C4-2B (cell line): ENCODE measurements around the gene LGSN.
"Not testable (repeated sequence)": the region's sequence is repeated elsewhere in the genome, so short reads cannot be mapped to it uniquely, and the experiment has no call there.

Experiments used
- H3K27ac ChIP-seq: fragments of 450-650 bp; 2 replicates; pipeline ENCODE4 v1.5.1; 2017
- CTCF ChIP-seq: fragments of 450-650 bp; conservative IDR thresholded peaks from 2 replicates; pipeline ENCODE4 v1.5.1; 2017; ENCODE audit warnings: mild to moderate bottlenecking
- ZFX ChIP-seq: fragments of 450-650 bp; IDR thresholded peaks from 2 replicates; pipeline ENCODE4 v1.6.1; 2017

The LGSN gene

GRCh38 chr6:63263444-63263843, 56.3 kb downstream of the LGSN start:
- H3K27ac ChIP-seq = no peak overlapping the region

DNA sequence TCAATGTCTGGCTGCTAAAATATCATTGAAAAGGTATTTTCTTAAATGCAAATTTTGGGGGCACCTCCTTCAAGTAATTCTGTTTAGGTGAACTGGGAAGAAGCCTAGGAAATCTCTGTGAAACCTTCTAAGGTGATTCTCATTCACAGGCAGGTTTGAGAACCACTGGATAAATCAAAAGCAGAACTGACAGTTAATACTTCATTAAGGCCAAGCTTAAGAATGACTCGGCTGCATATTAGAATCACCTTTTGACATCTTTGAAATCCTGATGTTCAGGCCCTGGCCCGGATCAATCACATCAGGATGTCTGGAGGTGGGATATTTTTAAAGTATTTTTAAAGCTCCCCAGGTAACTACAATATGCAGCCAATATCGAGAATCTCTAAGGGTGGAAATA, 58.0 kb downstream of the LGSN start:
- TF ChIP-seq CTCF = no peak
- TF ChIP-seq ZFX = no peak
- no peak overlapping the region for H3K27ac ChIP-seq

More at GRCh38 chr6:63263444-63263843, 56.3 kb downstream of the LGSN start:
- TF ChIP-seq ZFX = no peak
- TF ChIP-seq CTCF = no peak

DNA sequence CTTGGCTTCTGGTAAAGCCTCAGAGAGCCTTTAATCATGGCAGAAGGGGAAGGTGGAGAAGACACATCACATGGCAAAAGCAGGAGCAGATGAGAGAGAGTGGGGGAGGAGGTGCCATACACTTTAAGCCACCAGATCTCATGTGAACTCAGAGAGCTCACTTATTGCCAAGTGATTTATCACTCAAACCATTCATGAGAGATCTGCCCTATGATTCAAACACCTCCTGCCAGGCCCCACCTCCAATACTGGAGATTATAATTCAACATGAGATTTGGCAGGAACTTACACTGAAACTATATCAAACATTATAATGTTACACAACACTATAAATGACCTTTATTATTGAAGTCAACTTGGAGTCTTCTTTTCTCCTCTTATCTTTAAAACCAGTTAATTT, 60.6 kb downstream of the LGSN start:
- H3K27ac ChIP-seq = no peak overlapping the region
- TF ChIP-seq ZFX = no peak

DNA sequence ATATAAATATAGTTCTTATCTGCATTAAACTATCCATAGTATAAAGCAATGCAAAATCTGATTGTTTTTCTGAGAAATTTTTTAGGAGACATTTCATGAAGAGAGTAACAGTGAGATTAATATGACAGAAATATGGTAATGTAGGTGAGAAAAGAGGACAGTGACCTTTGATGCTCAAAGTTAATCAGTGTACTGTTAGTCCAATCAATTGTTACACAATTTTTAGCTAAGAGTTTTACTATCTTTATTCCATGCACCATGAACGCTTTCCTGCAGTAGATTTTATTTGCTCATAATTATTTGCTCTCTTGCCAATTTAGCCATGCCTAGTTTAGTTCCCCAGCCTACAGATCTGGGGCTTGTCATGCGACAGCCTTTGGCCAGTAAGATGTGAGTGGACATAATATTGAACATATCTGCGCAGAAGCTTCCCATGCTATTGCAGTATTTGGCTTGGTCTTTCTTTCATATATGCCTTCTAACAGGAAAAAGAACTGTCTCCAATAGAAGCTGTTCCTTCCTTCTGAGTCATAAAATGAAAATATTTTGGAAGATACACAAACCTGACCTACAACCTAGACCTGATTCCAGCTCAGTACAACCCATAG, 69.8 kb downstream of the LGSN start:
- TF ChIP-seq CTCF (no peak), ZFX (no peak)
- no peak overlapping the region for H3K27ac ChIP-seq

GRCh38 chr6:63246581-63246980, 73.2 kb downstream of the LGSN start:
- TF ChIP-seq ZFX = no peak
- no peak for TF ChIP-seq CTCF

GRCh38 chr6:63245909-63246308, 73.9 kb downstream of the LGSN start:
- no peak overlapping the region for H3K27ac ChIP-seq
- TF ChIP-seq ZFX = no peak
- TF ChIP-seq CTCF = peak; percentile 26

More at GRCh38 chr6:63246581-63246980, 73.2 kb downstream of the LGSN start:
- no peak overlapping the region for H3K27ac ChIP-seq

DNA sequence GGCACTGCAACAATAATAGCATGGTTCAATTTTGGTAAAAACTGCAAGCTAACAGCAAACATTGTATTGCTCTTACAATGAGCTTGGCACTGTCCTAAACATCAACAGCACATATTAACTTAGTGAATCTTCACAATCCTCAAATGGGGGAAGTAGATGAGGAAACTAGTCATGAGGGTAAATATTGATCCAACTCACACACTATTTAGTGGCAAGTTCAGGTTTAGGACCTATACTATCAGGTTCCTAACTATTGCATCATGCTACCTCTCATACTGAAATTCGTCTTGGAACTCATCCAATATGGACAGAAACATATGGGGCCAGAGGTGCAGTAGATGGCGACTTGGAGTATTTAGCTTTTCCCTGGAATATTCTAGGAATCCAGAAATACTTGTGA, 74.4 kb downstream of the LGSN start:
- TF ChIP-seq CTCF (no peak), ZFX (no peak)
- no peak overlapping the region for H3K27ac ChIP-seq

DNA sequence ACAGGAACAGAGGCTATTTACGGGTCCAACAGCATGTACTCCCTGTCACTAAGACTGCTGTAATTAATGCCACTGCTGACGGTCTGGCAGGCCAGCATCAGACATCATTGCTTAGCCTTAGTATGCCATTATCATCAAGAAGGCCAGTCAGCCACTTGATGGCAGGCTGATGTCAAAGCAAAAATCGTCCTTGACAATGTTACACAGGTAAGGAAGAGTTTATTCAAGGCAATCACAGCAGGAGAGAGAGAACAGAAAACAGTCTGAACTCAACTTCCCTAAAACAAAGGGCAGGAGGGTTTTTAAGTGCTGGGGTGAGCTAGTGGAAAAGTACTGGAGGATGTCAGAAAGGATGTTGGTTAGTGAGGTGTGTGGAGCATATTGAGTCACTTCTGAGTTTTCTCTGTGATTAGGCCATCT, 83.4 kb downstream of the LGSN start:
- TF ChIP-seq ZFX (no peak), CTCF (no peak)
- no peak overlapping the region for H3K27ac ChIP-seq

- not testable (repeated sequence) for H3K27ac ChIP-seq
Measured at GRCh38 chr6:63230511-63230910, 89.3 kb downstream of the LGSN start.

DNA sequence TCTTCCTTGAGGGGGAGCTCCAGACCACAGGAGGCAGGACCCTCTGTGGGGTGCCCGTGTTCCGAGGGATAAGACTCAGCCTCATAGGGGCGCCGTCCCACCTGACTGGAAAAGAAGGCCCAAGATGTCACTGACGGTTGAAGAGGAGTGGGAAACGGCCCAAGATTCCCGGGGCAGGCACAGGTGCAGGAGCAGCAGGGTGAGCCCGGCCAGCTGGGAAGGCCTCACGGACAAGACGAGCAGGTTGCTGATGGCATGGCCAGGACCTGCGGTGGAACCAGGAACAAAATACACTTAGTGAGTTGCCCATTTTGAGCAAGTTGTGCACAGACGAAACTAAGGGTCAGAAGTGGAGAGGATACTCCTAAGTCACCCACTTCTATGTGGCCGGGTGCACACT, 89.8 kb downstream of the LGSN start:
- not testable (repeated sequence) for H3K27ac ChIP-seq

DNA sequence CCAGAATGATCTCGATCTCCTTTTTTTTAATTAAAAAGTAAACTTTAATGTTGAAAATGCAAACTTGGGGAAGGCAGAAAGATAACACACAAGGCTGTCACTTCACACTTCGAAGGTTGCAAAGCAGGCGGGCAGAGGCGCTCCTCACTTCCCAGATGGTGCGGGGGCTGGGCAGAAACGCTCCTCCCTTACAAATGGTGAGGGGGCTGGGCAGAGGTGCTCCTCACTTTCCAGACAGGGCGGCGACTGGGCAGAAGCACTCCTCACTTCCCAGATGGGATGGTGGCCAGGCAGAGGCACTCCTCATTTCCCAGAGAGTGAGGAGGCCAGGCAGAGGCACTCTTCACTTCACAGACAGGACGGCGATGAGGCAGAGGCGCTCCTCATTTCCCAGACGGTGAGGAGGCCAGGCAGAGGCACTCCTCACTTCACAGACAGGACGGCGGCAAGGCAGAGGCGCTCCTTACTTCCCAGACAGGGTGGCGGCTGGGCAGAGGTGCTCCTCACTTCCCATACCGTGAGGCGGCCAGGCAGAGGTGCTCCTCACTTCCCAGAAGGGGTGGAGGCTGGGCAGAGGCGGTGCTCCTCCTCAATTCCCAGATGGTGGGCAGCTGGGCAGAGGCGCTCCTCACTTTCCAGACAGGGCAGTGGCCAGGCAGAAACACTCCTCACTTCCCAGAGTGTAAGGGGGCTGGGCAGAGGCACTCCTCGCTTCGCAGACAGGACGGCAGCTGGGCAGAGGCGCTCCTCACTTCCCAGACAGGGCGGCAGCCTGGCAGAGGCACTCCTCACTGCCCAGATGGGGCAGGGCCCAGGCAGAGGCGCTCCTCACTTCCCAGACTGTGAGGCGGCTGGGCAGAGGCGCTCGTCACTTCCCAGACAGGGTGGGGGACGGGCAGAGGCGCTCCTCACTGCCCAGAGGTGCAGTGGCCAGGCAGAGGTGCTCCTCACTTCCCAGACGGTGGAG, 91.6 kb downstream of the LGSN start:
- H3K27ac ChIP-seq = not testable (repeated sequence)
